Activated CD8-positive, alpha-beta memory T cell treated with anti-CD3 and anti-CD28 coated beads, Interleukin-2, amount 50 U/mL, for 24 hours (primary cell): ENCODE results near the gene MPST.

Experiments used
- DNase-seq: peaks from one replicate; pipeline ENCODE4 v3.0.0-alpha.2; 2020; ENCODE audit errors: extremely low read depth

Gene MPST

GRCh38 chr22:37022483-37023337 is 3.2 kb downstream of the MPST start:
- DNase-seq, result no peak

DNA sequence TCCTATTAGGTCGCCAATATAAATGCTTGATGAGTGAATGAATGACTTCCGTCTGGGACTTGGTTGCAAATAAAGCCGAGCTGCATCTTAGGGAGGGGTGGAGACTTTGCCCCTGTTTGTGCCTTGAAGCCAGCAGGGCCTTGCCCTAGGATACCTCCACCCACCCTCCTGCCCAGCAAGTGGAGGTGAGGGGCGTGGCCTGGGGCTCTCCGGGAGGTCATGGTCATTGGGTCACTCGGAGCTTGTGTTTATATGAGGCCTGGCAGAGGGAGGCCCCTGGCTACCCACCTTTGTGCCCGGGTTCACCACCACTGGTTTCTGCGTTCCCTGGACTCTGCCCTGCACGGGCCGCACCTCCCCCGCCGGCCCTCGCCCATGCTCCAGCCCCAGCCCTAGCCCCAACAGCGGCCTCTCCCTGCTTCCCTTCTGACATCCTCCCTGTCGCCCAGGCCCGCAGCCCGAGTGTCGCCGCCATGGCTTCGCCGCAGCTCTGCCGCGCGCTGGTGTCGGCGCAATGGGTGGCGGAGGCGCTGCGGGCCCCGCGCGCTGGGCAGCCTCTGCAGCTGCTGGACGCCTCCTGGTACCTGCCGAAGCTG is 4.3 kb downstream of the MPST start:
- DNase-seq, result no peak

GRCh38 chr22:37024339-37025157 is 5.0 kb downstream of the MPST start:
- no peak for DNase-seq

DNA sequence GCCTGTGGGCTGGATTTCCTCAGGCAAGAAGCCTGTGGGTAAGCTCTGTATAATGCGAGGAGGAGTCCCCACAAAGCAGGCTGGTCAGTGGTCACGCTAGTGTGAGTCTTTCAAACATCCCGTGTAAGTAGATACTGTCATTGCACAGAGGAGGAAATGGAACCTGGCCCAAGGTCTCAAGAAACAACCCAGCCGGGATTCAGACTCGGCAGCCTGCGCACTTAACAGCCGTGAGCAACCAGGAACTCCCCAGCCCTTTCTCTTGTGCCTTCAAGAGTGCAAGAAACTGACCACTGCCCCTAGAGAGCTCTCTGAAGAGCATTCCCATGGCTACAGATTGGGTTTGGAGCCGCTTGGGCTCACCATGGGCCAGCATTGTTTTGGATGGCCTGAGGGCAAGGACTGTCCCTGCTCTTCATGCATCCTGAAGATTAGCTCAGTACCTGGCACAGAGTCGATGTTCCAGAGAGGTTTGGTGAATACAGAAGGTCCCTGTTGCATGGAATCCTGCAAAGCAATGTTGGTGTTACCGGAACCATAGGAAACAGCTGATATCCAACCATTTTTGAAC is 6.0 kb downstream of the MPST start:
- no peak for DNase-seq

- no peak for DNase-seq
Observed at GRCh38 chr22:37026325-37026724, 6.8 kb downstream of the MPST start.

GRCh38 chr22:37027556-37027955 is 8.0 kb downstream of the MPST start:
- DNase-seq, result no peak

GRCh38 chr22:37028692-37029674 is 9.4 kb downstream of the MPST start:
- no peak for DNase-seq

DNA sequence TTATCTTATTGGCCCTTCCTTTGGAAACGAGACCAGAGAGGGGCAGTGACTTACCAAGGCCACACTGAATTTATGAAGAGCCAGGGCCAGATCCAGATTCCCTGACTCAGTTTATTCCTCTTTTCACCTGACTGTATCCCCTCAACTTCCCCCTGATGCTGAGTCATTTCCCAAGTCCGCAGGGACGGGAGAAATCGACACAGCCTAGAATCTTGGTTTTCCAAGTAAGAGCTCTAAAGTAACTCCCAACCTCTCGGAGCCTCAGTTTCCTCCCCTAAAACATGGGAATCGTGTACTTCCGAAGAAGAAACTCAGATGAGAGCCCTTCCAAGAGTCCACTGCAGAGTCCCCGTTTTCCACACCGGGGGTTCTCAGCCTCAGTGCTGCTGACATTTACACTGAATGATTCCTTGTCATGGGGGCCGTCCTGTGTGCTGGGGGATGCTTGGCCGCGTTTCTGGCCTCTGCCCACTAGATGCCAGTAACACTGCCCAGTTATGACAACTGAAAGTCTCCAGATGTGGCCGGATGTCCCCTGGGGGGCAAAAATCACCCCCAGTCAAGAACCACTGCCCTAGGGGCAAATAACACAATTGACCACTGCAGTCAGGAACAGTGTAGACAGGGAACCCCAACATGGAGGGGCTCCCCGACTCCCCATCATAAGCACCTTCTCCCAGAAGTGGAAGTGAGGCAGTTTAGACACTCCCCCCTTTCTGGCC is 11.2 kb downstream of the MPST start:
- no peak for DNase-seq

- DNase-seq, result no peak
Observed at GRCh38 chr22:37032134-37032534, 12.6 kb downstream of the MPST start.

DNA sequence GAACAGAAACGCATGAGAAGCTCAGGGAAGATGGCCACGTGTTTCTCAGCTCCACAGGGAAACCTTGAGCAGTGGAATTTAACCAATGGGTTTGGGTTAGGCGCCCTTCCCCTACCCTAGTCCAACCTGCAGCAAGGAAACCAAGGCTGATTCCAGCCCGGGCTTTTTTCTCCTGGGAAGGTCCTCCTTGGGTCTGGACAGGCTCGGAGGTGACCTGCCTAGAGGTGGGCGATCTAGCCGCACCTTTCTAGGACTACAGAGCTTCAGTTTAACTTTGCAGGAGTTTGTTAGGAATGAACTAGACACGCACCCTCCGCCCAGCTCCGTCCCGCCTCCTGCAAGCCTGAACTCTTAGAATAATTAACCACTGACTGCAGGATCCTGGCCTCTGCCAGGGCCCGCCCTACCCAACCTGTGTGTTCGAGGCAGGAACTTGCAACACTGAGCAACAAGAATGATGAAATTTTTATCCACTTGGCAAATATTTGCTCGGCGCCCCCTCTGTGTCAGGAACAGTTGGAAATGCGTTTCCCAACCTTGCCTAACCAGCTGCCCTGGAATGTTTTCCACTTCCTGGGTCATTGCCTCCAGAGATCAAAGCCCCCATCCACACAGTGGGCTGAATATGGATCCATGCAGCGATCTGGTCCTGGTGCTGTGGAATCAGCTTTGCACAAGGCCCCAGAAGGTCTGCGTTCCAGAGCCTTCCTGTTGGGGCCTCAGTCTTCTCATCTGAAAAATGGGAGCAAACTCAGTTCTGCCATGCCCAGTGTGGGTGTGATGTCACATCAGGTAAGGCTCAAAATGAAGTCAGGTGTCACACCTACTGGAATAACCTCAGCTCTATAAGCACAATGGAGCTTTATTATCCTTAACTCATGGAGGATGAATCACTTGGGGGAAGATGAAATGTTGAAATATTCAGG is 13.3 kb downstream of the MPST start:
- DNase-seq, result no peak

DNA sequence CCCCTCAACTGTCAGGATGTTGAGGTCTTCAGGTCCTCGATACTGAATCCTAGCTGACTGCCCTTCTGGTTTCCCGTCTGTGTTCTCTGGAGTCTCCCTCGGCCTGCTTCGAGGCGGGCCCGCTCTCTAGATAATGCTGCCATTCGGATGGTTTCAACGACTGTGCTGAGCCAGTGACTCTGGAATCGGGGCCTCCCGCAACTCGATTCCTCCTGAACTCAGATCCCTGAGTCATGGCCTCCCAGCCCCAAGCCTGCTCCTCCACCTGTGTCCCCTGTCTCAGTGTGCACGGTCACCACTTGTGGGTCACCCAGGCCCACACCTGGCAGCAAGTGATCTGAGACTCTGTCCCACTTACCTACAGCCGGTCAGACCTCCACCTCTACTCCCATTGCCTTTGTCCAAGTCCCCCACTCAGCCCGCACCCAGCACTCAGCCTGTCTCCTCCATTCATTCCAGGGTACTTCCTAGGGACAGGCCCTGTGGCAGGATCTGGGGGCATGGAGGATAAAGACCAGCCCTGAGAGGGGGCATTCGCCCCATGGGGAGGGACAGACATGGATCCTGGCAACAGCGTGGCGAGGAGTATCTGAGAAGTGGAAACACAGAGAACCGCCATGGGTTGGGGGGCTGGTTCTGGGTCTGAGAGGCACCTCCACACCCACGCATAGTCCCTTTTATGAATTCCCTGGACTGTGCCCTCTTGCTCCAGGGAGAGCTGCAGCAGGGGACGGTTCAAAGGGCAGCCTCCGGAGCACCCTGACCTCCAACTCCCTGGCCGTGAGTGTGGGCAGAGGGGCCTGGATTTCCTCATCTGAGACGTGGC is 14.3 kb downstream of the MPST start:
- DNase-seq, result no peak

DNA sequence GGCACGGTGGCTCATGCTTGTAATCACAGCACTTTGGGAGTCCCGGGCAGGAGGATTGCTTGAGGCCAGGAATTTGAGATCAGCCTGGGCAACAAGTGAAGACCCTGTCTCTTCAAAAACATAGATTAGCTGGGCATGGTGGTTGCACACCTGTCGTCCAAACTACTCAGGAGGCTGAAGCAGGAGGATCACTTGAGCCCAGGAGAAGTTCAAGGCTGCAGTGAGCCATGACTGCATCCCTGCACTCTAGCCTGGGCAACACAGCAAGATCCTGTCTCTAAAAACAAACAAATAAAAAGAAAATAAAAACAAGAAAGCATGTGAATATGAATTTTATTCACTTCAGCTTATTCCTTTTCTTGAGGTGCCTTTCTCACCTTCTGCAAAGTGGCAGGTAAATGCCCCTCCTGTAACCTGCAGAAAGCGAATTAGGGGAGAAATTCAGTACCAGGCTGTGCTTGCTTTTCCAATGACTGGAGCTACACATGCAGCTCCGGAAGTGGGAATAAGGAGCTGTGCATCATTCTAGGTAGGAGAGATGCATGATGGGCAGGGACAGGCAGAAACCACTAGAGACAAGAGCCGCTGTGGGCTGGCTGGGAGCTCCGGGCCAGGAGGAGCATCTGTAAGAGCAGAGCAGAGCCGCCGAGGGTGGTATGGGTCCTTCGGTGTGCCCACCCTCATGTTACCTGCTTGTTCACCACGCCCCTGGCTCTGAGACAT is 17.3 kb downstream of the MPST start:
- no peak for DNase-seq

DNA sequence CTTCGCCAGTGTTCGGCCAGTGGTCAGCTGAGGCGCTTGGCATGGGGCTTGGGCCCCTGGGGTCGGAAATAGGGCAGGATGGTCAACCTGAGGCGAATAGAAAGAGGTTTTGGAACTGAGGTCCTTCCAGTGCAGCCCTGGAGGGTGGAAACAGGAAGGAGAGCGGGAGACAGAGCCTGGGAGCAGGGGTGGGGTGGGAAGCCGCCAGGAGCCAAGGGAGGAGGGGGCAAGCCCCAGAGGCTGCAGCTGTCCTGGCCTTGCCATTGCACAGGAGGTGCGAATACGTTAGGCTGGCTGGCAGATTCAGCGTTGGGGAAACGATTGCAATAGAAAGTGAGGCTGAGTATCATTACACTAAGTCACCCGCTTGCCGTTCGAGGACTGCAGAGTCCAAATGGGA is 18.1 kb downstream of the MPST start:
- DNase-seq, result no peak

GRCh38 chr22:37039466-37039865 is 19.9 kb downstream of the MPST start:
- DNase-seq, result no peak

DNA sequence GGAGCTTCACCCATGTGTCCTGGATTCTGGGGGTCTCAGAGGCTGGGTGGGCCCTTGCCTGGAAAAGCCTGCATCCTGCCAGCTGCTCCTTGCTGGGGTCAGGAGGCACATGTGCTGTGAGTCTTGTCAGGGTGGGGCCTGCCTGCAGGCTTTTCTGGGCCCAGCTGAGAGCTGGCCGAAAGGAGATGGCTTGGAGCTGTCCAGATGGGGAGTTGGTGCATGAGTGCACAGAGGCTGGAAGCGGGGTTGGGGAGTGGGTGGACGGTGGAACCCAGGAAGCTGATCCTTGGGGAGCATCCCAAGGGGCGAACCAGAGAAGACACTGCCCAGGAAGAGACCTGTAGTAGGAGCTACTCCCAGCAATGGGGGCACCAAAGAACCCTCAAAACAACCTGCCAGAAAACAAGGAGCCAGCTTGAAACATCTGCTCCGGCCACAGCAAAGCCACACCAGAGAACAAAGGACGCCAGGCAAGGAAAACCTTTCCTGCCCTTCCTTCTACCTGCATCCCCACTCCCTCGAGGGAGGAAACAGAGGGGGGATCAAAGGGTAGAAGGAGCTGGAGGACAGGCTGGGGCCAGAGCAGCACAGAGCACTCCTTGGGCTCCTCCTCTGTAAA is 23.8 kb downstream of the MPST start:
- DNase-seq, result no peak

DNA sequence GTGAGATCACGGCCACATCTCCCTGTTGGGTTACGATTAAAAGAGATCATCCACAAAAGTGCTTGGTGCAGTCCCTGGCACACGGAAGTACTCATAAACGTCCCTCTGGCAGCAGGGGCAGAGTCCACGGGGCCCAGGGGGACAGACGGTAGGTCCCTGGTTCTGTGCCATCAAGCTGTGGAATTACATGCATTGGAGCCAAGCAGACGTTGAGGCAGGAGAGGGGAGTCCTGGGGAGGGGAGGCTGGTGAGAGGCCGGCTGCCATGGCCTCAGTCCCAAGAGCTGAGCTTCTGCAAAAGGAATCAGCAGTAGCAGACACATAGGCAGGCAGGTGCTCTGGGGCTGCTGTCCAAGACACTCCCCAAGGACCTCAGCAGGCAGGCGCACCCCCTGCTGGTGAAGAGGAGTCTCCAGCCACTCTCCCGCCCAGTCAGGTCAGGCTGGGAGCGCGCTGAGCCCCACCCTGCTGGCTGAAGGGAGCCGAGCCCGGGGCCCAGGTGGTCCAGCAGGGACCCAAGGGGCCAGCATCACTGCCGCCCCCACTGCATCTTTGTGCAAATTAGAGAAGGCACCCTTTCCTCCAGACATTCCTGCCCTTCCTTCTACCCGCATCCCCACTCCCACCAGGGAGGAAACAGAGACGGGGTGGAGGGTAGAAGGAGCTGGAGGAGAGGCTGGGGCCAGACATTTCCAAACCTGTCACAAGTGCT is 24.4 kb downstream of the MPST start:
- DNase-seq, result no peak
